HG02943 (cell line): ENCODE measurements around the gene ROR1.

Experiments used
- ATAC-seq: cut with Tn5 transposase; IDR thresholded peaks from one replicate; pipeline ENCODE4 v1.9.1; 2021; ENCODE audit warnings: mild to moderate bottlenecking, low read depth, moderate library complexity; ENCODE audit not compliant: unreplicated experiment

Gene ROR1

GRCh38 chr1:63877021-63877767 is 103.4 kb downstream of the ROR1 start:
- ATAC-seq = no peak

GRCh38 chr1:63877816-63878215 is 104.0 kb downstream of the ROR1 start:
- ATAC-seq = no peak

GRCh38 chr1:63878932-63879331 is 105.1 kb downstream of the ROR1 start:
- no peak for ATAC-seq

GRCh38 chr1:63880958-63881576 is 107.2 kb downstream of the ROR1 start:
- ATAC-seq = no peak

- ATAC-seq = no peak
Observed at GRCh38 chr1:63882048-63882704, 108.4 kb downstream of the ROR1 start.

GRCh38 chr1:63883494-63884235 is 109.8 kb downstream of the ROR1 start:
- ATAC-seq = no peak

GRCh38 chr1:63884486-63884885 is 110.7 kb downstream of the ROR1 start:
- no peak for ATAC-seq

GRCh38 chr1:63885899-63886298 is 112.1 kb downstream of the ROR1 start:
- ATAC-seq = no peak

- ATAC-seq = no peak
Observed at GRCh38 chr1:63886340-63886739, 112.5 kb downstream of the ROR1 start.

GRCh38 chr1:63887809-63888208 is 114.0 kb downstream of the ROR1 start:
- ATAC-seq = no peak

- ATAC-seq = no peak
Observed at GRCh38 chr1:63888984-63889383, 115.2 kb downstream of the ROR1 start.

- no peak for ATAC-seq
Observed at GRCh38 chr1:63890468-63890867, 116.7 kb downstream of the ROR1 start.

GRCh38 chr1:63891060-63891690 is 117.4 kb downstream of the ROR1 start:
- no peak for ATAC-seq

GRCh38 chr1:63892632-63893395 is 119.0 kb downstream of the ROR1 start:
- ATAC-seq = peak; percentile 99

- ATAC-seq = no peak
Observed at GRCh38 chr1:63893976-63894375, 120.2 kb downstream of the ROR1 start.

GRCh38 chr1:63894627-63895265 is 120.9 kb downstream of the ROR1 start:
- no peak for ATAC-seq

- no peak for ATAC-seq
Observed at GRCh38 chr1:63896755-63897154, 122.9 kb downstream of the ROR1 start.

GRCh38 chr1:63898428-63899196 is 124.8 kb downstream of the ROR1 start:
- ATAC-seq = no peak

- no peak for ATAC-seq
Observed at GRCh38 chr1:63901094-63901493, 127.3 kb downstream of the ROR1 start.
